Measurements from ENCODE around the gene LRTM1.

The LRTM1 gene

GRCh38 chr3:54928046-54928770 lies at the start of gene LRTM1:
Gene LRTM1, minus strand, starts transcription at chr3:54928059. Its CDS starts 148 bp downstream, at chr3:54927911.
- Histone ChIP-seq H3K9me3 (ENCODE audit: control insufficient read depth, low read depth, low read length) (no peaks in the 10 kb centered on the region), H3K4me3 (ENCODE audit: low read length) (no peak within 1 kb of the TSS), H3K27ac (ENCODE audit: low read length) (no peak within 1 kb of the TSS), H3K27me3 (ENCODE audit: control insufficient read depth, insufficient read depth, low read length) (no peaks in the 10 kb centered on the region), H3K9ac (ENCODE audit: low read length) (no peak within 1 kb of the TSS), H3K4me1 (ENCODE audit: control insufficient read depth, low read depth, low read length) (peaks cover 6% of the 10 kb centered on the region), H3K36me3 (ENCODE audit: control insufficient read depth, low read depth, low read length) (no peaks in the 10 kb centered on the region)

GRCh38 chr3:54977439-54977838 lies 49.6 kb upstream of the LRTM1 start:
- H3K36me3 ChIP-seq (ENCODE audit: control insufficient read depth, low read depth, low read length): no peaks in the 10 kb centered on the region
- H3K9me3 ChIP-seq (ENCODE audit: control insufficient read depth, low read depth, low read length): no peaks in the 10 kb centered on the region
- no peak overlapping the region for H3K4me3 ChIP-seq (ENCODE audit: low read length)
- H3K9ac ChIP-seq (ENCODE audit: low read length): no peak overlapping the region
- no peaks in the 10 kb centered on the region for H3K27me3 ChIP-seq (ENCODE audit: control insufficient read depth, insufficient read depth, low read length)
- no peak overlapping the region for H3K27ac ChIP-seq (ENCODE audit: low read length)
- H3K4me1 ChIP-seq (ENCODE audit: control insufficient read depth, low read depth, low read length): no peaks in the 10 kb centered on the region

- Histone ChIP-seq H3K4me3 (ENCODE audit: low read length) (no peak overlapping the region), H3K36me3 (ENCODE audit: control insufficient read depth, low read depth, low read length) (no peaks in the 10 kb centered on the region), H3K27ac (ENCODE audit: low read length) (no peak overlapping the region), H3K9ac (ENCODE audit: low read length) (no peak overlapping the region), H3K27me3 (ENCODE audit: control insufficient read depth, insufficient read depth, low read length) (no peaks in the 10 kb centered on the region), H3K9me3 (ENCODE audit: control insufficient read depth, low read depth, low read length) (no peaks in the 10 kb centered on the region), H3K4me1 (ENCODE audit: control insufficient read depth, low read depth, low read length) (peaks cover 8% of the 10 kb centered on the region)
These were observed 43.0 kb upstream of the LRTM1 start for GRCh38 chr3:54970895-54971294.

- no peaks in the 10 kb centered on the region for H3K9me3 ChIP-seq (ENCODE audit: control insufficient read depth, low read depth, low read length)
- H3K9ac ChIP-seq (ENCODE audit: low read length): no peak overlapping the region
- no peak overlapping the region for H3K27ac ChIP-seq (ENCODE audit: low read length)
- no peaks in the 10 kb centered on the region for H3K27me3 ChIP-seq (ENCODE audit: control insufficient read depth, insufficient read depth, low read length)
- H3K4me3 ChIP-seq (ENCODE audit: low read length): no peak overlapping the region
- no peaks in the 10 kb centered on the region for H3K36me3 ChIP-seq (ENCODE audit: control insufficient read depth, low read depth, low read length)
- H3K4me1 ChIP-seq (ENCODE audit: control insufficient read depth, low read depth, low read length): peaks cover 8% of the 10 kb centered on the region
These were observed 41.8 kb upstream of the LRTM1 start for GRCh38 chr3:54969652-54970051.

- no peak overlapping the region for H3K9ac ChIP-seq (ENCODE audit: low read length)
- H3K27ac ChIP-seq (ENCODE audit: low read length): no peak overlapping the region
These were observed 40.8 kb upstream of the LRTM1 start for GRCh38 chr3:54968546-54969172.

GRCh38 chr3:54967731-54968161 lies 39.9 kb upstream of the LRTM1 start:
- Histone ChIP-seq H3K36me3 (ENCODE audit: control insufficient read depth, low read depth, low read length) (no peaks in the 10 kb centered on the region), H3K4me3 (ENCODE audit: low read length) (no peak overlapping the region), H3K27ac (ENCODE audit: low read length) (no peak overlapping the region), H3K9ac (ENCODE audit: low read length) (no peak overlapping the region), H3K9me3 (ENCODE audit: control insufficient read depth, low read depth, low read length) (no peaks in the 10 kb centered on the region), H3K4me1 (ENCODE audit: control insufficient read depth, low read depth, low read length) (peaks cover 8% of the 10 kb centered on the region), H3K27me3 (ENCODE audit: control insufficient read depth, insufficient read depth, low read length) (no peaks in the 10 kb centered on the region)

More at GRCh38 chr3:54968546-54969172, 40.8 kb upstream of the LRTM1 start:
- H3K9me3 ChIP-seq (ENCODE audit: control insufficient read depth, low read depth, low read length): no peaks in the 10 kb centered on the region
- H3K4me3 ChIP-seq (ENCODE audit: low read length): no peak overlapping the region
- peaks cover 8% of the 10 kb centered on the region for H3K4me1 ChIP-seq (ENCODE audit: control insufficient read depth, low read depth, low read length)
- no peaks in the 10 kb centered on the region for H3K27me3 ChIP-seq (ENCODE audit: control insufficient read depth, insufficient read depth, low read length)
- H3K36me3 ChIP-seq (ENCODE audit: control insufficient read depth, low read depth, low read length): no peaks in the 10 kb centered on the region

GRCh38 chr3:54966979-54967378 lies 39.1 kb upstream of the LRTM1 start:
- Histone ChIP-seq H3K4me3 (ENCODE audit: low read length) (no peak overlapping the region), H3K9ac (ENCODE audit: low read length) (no peak overlapping the region), H3K27ac (ENCODE audit: low read length) (no peak overlapping the region), H3K27me3 (ENCODE audit: control insufficient read depth, insufficient read depth, low read length) (no peaks in the 10 kb centered on the region), H3K4me1 (ENCODE audit: control insufficient read depth, low read depth, low read length) (peaks cover 8% of the 10 kb centered on the region), H3K9me3 (ENCODE audit: control insufficient read depth, low read depth, low read length) (no peaks in the 10 kb centered on the region), H3K36me3 (ENCODE audit: control insufficient read depth, low read depth, low read length) (no peaks in the 10 kb centered on the region)

- Histone ChIP-seq H3K27ac (ENCODE audit: low read length) (no peak overlapping the region), H3K4me1 (ENCODE audit: control insufficient read depth, low read depth, low read length) (peaks cover 8% of the 10 kb centered on the region), H3K4me3 (ENCODE audit: low read length) (no peak overlapping the region), H3K36me3 (ENCODE audit: control insufficient read depth, low read depth, low read length) (no peaks in the 10 kb centered on the region), H3K9ac (ENCODE audit: low read length) (no peak overlapping the region), H3K9me3 (ENCODE audit: control insufficient read depth, low read depth, low read length) (no peaks in the 10 kb centered on the region), H3K27me3 (ENCODE audit: control insufficient read depth, insufficient read depth, low read length) (no peaks in the 10 kb centered on the region)
These were observed 37.9 kb upstream of the LRTM1 start for GRCh38 chr3:54965746-54966145.

GRCh38 chr3:54964081-54964480 lies 36.2 kb upstream of the LRTM1 start:
- Histone ChIP-seq H3K4me1 (ENCODE audit: control insufficient read depth, low read depth, low read length) (peaks cover 8% of the 10 kb centered on the region), H3K27me3 (ENCODE audit: control insufficient read depth, insufficient read depth, low read length) (no peaks in the 10 kb centered on the region), H3K4me3 (ENCODE audit: low read length) (no peak overlapping the region), H3K9ac (ENCODE audit: low read length) (no peak overlapping the region), H3K27ac (ENCODE audit: low read length) (no peak overlapping the region), H3K36me3 (ENCODE audit: control insufficient read depth, low read depth, low read length) (no peaks in the 10 kb centered on the region), H3K9me3 (ENCODE audit: control insufficient read depth, low read depth, low read length) (no peaks in the 10 kb centered on the region)

- no peak overlapping the region for H3K4me3 ChIP-seq (ENCODE audit: low read length)
- H3K36me3 ChIP-seq (ENCODE audit: control insufficient read depth, low read depth, low read length): no peaks in the 10 kb centered on the region
- peaks cover 6% of the 10 kb centered on the region for H3K4me1 ChIP-seq (ENCODE audit: control insufficient read depth, low read depth, low read length)
- H3K9ac ChIP-seq (ENCODE audit: low read length): no peak overlapping the region
- H3K27me3 ChIP-seq (ENCODE audit: control insufficient read depth, insufficient read depth, low read length): no peaks in the 10 kb centered on the region
- H3K9me3 ChIP-seq (ENCODE audit: control insufficient read depth, low read depth, low read length): no peaks in the 10 kb centered on the region
- H3K27ac ChIP-seq (ENCODE audit: low read length): no peak overlapping the region
These were observed 35.8 kb upstream of the LRTM1 start for GRCh38 chr3:54963641-54964040.

GRCh38 chr3:54962200-54962599 lies 34.3 kb upstream of the LRTM1 start:
- H3K36me3 ChIP-seq (ENCODE audit: control insufficient read depth, low read depth, low read length): no peaks in the 10 kb centered on the region
- no peaks in the 10 kb centered on the region for H3K4me1 ChIP-seq (ENCODE audit: control insufficient read depth, low read depth, low read length)
- no peak overlapping the region for H3K9ac ChIP-seq (ENCODE audit: low read length)
- H3K9me3 ChIP-seq (ENCODE audit: control insufficient read depth, low read depth, low read length): no peaks in the 10 kb centered on the region
- H3K4me3 ChIP-seq (ENCODE audit: low read length): no peak overlapping the region
- no peak overlapping the region for H3K27ac ChIP-seq (ENCODE audit: low read length)
- H3K27me3 ChIP-seq (ENCODE audit: control insufficient read depth, insufficient read depth, low read length): no peaks in the 10 kb centered on the region

GRCh38 chr3:54960701-54961100 lies 32.8 kb upstream of the LRTM1 start:
- H3K9me3 ChIP-seq (ENCODE audit: control insufficient read depth, low read depth, low read length): no peaks in the 10 kb centered on the region
- H3K27me3 ChIP-seq (ENCODE audit: control insufficient read depth, insufficient read depth, low read length): no peaks in the 10 kb centered on the region
- H3K36me3 ChIP-seq (ENCODE audit: control insufficient read depth, low read depth, low read length): no peaks in the 10 kb centered on the region
- no peak overlapping the region for H3K27ac ChIP-seq (ENCODE audit: low read length)
- no peaks in the 10 kb centered on the region for H3K4me1 ChIP-seq (ENCODE audit: control insufficient read depth, low read depth, low read length)
- H3K4me3 ChIP-seq (ENCODE audit: low read length): no peak overlapping the region
- no peak overlapping the region for H3K9ac ChIP-seq (ENCODE audit: low read length)

Measured in iPS-18a (cell line).